Superior temporal gyrus (tissue), 1 donor: ENCODE results near the gene WSB2.
A peak's percentile ranks its signal among the peaks of the same experiment; 100 is the strongest.
"Not testable (repeated sequence)": the region's sequence is repeated elsewhere in the genome, so short reads cannot be mapped to it uniquely, and the experiment has no call there.

ENCODE experiments used
- DNase-seq: peaks from one replicate; pipeline ENCODE4 v3.0.0-alpha.2; 2016; ENCODE audit errors: extremely low spot score

Gene WSB2

GRCh38 chr12:118061011-118061872, at the start of gene WSB2:
WSB2 (minus strand) TSS chr12:118061179; CDS start chr12:118061048, 131 bp downstream.
- DNase-seq, result peak; percentile 40

GRCh38 chr12:118109088-118109487, 48.1 kb upstream of the WSB2 start:
- no peak for DNase-seq

- no peak for DNase-seq
Measured at GRCh38 chr12:118107694-118108093, 46.7 kb upstream of the WSB2 start.

GRCh38 chr12:118107011-118107410, 46.0 kb upstream of the WSB2 start:
- DNase-seq, result no peak

GRCh38 chr12:118103601-118104382, 42.8 kb upstream of the WSB2 start, which contains the start of gene VSIG10:
VSIG10 (minus strand) TSS chr12:118104011; CDS start chr12:118103671, 340 bp downstream.
- DNase-seq, result peak; percentile 38

- DNase-seq, result no peak
Measured at GRCh38 chr12:118103201-118103600, 42.2 kb upstream of the WSB2 start.

- no peak for DNase-seq
Measured at GRCh38 chr12:118102609-118103008, 41.6 kb upstream of the WSB2 start.

GRCh38 chr12:118102070-118102469, 41.1 kb upstream of the WSB2 start:
- no peak for DNase-seq

- no peak for DNase-seq
Measured at GRCh38 chr12:118101051-118101450, 40.1 kb upstream of the WSB2 start.

- no peak for DNase-seq
Measured at GRCh38 chr12:118098911-118099671, 38.1 kb upstream of the WSB2 start.

- DNase-seq, result no peak
Measured at GRCh38 chr12:118098401-118098800, 37.4 kb upstream of the WSB2 start.

- no peak for DNase-seq
Measured at GRCh38 chr12:118094039-118094438, 33.1 kb upstream of the WSB2 start.

GRCh38 chr12:118089782-118090181, 28.8 kb upstream of the WSB2 start:
- no peak for DNase-seq

GRCh38 chr12:118082161-118082560, 21.2 kb upstream of the WSB2 start:
- no peak for DNase-seq

- DNase-seq, result not testable (repeated sequence)
Measured at GRCh38 chr12:118081521-118081920, 20.5 kb upstream of the WSB2 start.

GRCh38 chr12:118073768-118074167, 12.8 kb upstream of the WSB2 start:
- DNase-seq, result no peak

- no peak for DNase-seq
Measured at GRCh38 chr12:118070650-118071049, 9.7 kb upstream of the WSB2 start.

GRCh38 chr12:118068445-118068844, 7.5 kb upstream of the WSB2 start:
- no peak for DNase-seq

- no peak for DNase-seq
Measured at GRCh38 chr12:118065380-118065779, 4.4 kb upstream of the WSB2 start.

- DNase-seq, result no peak
Measured at GRCh38 chr12:118064608-118065007, 3.6 kb upstream of the WSB2 start.

GRCh38 chr12:118063576-118064391, 2.8 kb upstream of the WSB2 start:
- no peak for DNase-seq
